Lung (tissue), 12 donors: ENCODE results near the gene GSC2. TPM values are rescaled to one million over a fixed set of nuclear protein-coding genes. Genes with fewer than 3 reads are reported as not detected.

ENCODE experiments used
- ATAC-seq: fragments of 200-7000 bp; cut with Tn5 transposase; one replicate; pipeline ENCODE4 v1.9.1; 2020; ENCODE audit warnings: moderate number of reproducible peaks; ENCODE audit not compliant: insufficient read depth, low FRiP score
- DNase-seq, 3 donors: peaks; one replicate each; pipeline ENCODE4 v3.0.0-alpha.2; 2013 to 2017
- H3K27ac ChIP-seq, 2 donors: one replicate each; pipeline ENCODE4 v1.5.1; 2013; ENCODE audit warnings: mild to moderate bottlenecking in 2 of 2, moderate library complexity in 2 of 2, control low read depth in 1 of 2, inconsistent platforms in 1 of 2, low read depth in 1 of 2, low read length in 1 of 2
- H3K27me3 ChIP-seq, 3 donors: one replicate each; pipeline ENCODE4 v1.5.1; 2013; ENCODE audit warnings: low read length in 2 of 3; ENCODE audit not compliant: control insufficient read depth in 3 of 3, insufficient read depth in 3 of 3
- H3K36me3 ChIP-seq, 4 donors: one replicate each; pipeline ENCODE4 v1.5.1; 2013; ENCODE audit warnings: low read length in 4 of 4, mild to moderate bottlenecking in 1 of 4, moderate library complexity in 1 of 4; ENCODE audit not compliant: control insufficient read depth in 4 of 4, insufficient read depth in 4 of 4
- H3K4me1 ChIP-seq, 5 donors: one replicate each; pipeline ENCODE4 v1.5.1; 2013; ENCODE audit warnings: low read length in 5 of 5, mild to moderate bottlenecking in 2 of 5, moderate library complexity in 1 of 5; ENCODE audit not compliant: control insufficient read depth in 5 of 5, insufficient read depth in 5 of 5
- H3K4me3 ChIP-seq: one replicate; pipeline ENCODE4 v1.5.1; 2013; ENCODE audit warnings: mild to moderate bottlenecking, control low read depth, moderate library complexity
- H3K9ac ChIP-seq, 2 donors: one replicate each; pipeline ENCODE4 v1.5.1; 2013; ENCODE audit warnings: low read length in 2 of 2, control low read depth in 1 of 2; ENCODE audit not compliant: insufficient read depth in 1 of 2
- H3K9me3 ChIP-seq, 4 donors: one replicate each; pipeline ENCODE4 v1.5.1; 2013; ENCODE audit warnings: low read length in 3 of 4, mild to moderate bottlenecking in 1 of 4, moderate library complexity in 1 of 4; ENCODE audit not compliant: control insufficient read depth in 4 of 4, insufficient read depth in 3 of 4
- WGBS, 2 donors: extraction: QIAGEN DNeasy Blood & Tissue Kit; methylation state at CpG; one replicate each; pipeline ENCODE4 v1.1.7; 2013; 5-methylcytosine and 5-hydroxymethylcytosine counted together
- polyA plus RNA-seq, 2 donors: library from polyadenylated mRNA; stranded (reverse); fragments of 200-250 nt; gene quantifications; one replicate each; pipeline ENCODE4 v1.2.1, GENCODE V29; 2013
- total RNA-seq, 2 donors: library from RNA; depleted of rRNA in 1 of 2; stranded (reverse); fragments of >200 nt in 1 of 2; gene quantifications; one replicate each; pipeline ENCODE4 v1.2.1, GENCODE V29; 2014 to 2021
- TF ChIP-seq, protein P1 (sequence below): IDR thresholded peaks from 2 replicates; pipeline ENCODE4 v1.5.1; 2012; ENCODE audit warnings: mild to moderate bottlenecking; ENCODE audit errors: control extremely low read depth, extremely low read depth
- donor health status: control.
- donor health status: control.
- donor health status: Bipolar disorder and iron deficiency.
- donor health status: healthy.
- donor health status: DM: yes; HTN: yes; CAD: no.

GSC2 gene
- total and polyA plus RNA-seq, 4 donors = not detected

GRCh38 chr22:19120829-19121630 is 29.1 kb downstream of the GSC2 start:
- WGBS, 2 donors = 18 to 26% methylated on average over 23 of the region's 23 CpGs
- no peaks in the 10 kb centered on the region for H3K27me3 ChIP-seq
- peak overlapping the region; percentile 92 for H3K4me3 ChIP-seq
- peak in 1 of 3 donors; percentile 24 for DNase-seq
- peak overlapping the region in 1 of 2 donors; percentile 76 for H3K9ac ChIP-seq
- H3K27ac ChIP-seq = peak overlapping the region; percentile 97 to 98
- H3K9me3 ChIP-seq = no peaks in the 10 kb centered on the region
- H3K36me3 ChIP-seq = no peaks in the 10 kb centered on the region
- no peak for ATAC-seq
- peaks cover 4 to 33% (median 11%) of the 10 kb centered on the region in 5 donors for H3K4me1 ChIP-seq
- TF ChIP-seq, protein P1, sequence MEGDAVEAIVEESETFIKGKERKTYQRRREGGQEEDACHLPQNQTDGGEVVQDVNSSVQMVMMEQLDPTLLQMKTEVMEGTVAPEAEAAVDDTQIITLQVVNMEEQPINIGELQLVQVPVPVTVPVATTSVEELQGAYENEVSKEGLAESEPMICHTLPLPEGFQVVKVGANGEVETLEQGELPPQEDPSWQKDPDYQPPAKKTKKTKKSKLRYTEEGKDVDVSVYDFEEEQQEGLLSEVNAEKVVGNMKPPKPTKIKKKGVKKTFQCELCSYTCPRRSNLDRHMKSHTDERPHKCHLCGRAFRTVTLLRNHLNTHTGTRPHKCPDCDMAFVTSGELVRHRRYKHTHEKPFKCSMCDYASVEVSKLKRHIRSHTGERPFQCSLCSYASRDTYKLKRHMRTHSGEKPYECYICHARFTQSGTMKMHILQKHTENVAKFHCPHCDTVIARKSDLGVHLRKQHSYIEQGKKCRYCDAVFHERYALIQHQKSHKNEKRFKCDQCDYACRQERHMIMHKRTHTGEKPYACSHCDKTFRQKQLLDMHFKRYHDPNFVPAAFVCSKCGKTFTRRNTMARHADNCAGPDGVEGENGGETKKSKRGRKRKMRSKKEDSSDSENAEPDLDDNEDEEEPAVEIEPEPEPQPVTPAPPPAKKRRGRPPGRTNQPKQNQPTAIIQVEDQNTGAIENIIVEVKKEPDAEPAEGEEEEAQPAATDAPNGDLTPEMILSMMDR = no peak

GRCh38 chr22:19119949-19120348 is 30.1 kb downstream of the GSC2 start:
- Histone ChIP-seq H3K9me3 (no peaks in the 10 kb centered on the region), H3K27ac (peak overlapping the region in 1 of 2 donors; percentile 40), H3K4me1 (peaks cover 4 to 39% (median 16%) of the 10 kb centered on the region in 5 donors), H3K9ac (no peak overlapping the region), H3K4me3 (no peak overlapping the region), H3K36me3 (no peaks in the 10 kb centered on the region), H3K27me3 (no peaks in the 10 kb centered on the region)
- DNase-seq = no peak
- WGBS, 2 donors = 81 to 86% methylated on average over 8 of the region's 8 CpGs
- ATAC-seq = no peak
- TF ChIP-seq, protein P1 = no peak

DNA sequence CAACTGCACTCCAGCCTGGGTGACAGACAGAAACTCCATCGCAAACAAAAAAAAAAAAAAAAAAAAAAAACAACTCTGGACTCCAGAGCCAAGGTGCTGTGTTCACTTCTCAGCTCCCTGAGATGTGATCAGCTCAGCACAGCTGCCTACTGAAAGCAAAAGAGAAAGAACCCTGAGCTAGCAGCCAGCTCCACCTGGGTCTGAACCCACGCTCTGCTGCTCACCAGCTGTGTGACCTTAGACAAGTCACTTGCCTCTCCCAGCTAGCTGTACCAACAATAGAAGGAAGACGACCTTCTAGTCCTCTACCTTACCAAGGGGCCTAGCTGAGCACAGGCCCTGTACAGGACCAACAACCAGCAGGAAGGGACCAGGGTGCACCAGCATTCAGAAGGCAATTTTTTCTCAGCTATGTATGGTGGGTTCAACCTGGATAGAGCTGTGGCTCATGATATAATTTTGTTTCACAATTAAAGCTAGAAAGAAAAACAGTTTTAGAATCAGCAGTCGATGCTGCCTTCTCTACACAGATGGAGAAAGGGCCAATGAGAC is 31.7 kb downstream of the GSC2 start:
- TF ChIP-seq, protein P1 = no peak
- ATAC-seq = no peak
- Histone ChIP-seq H3K4me1 (peaks cover 4 to 45% (median 20%) of the 10 kb centered on the region in 5 donors), H3K27me3 (no peaks in the 10 kb centered on the region), H3K9ac (no peak overlapping the region), H3K4me3 (no peak overlapping the region), H3K27ac (no peak overlapping the region), H3K36me3 (no peaks in the 10 kb centered on the region), H3K9me3 (no peaks in the 10 kb centered on the region)
- WGBS, 2 donors = 93 to 99% methylated on average over 4 of the region's 4 CpGs
- no peak for DNase-seq
